Fibroblast of the conjunctiva (primary cell): Measurements from ENCODE around the gene ZBTB22.
A peak's percentile ranks its signal among the peaks of the same experiment; 100 is the strongest.
"Not testable (repeated sequence)": the region's sequence is repeated elsewhere in the genome, so short reads cannot be mapped to it uniquely, and the experiment has no call there.

Experiments
- DNase-seq: peaks from one replicate; pipeline ENCODE4 v3.0.0-alpha.2; 2010; ENCODE audit warnings: low read depth

Gene ZBTB22, protein sequence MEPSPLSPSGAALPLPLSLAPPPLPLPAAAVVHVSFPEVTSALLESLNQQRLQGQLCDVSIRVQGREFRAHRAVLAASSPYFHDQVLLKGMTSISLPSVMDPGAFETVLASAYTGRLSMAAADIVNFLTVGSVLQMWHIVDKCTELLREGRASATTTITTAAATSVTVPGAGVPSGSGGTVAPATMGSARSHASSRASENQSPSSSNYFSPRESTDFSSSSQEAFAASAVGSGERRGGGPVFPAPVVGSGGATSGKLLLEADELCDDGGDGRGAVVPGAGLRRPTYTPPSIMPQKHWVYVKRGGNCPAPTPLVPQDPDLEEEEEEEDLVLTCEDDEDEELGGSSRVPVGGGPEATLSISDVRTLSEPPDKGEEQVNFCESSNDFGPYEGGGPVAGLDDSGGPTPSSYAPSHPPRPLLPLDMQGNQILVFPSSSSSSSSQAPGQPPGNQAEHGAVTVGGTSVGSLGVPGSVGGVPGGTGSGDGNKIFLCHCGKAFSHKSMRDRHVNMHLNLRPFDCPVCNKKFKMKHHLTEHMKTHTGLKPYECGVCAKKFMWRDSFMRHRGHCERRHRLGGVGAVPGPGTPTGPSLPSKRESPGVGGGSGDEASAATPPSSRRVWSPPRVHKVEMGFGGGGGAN

DNA sequence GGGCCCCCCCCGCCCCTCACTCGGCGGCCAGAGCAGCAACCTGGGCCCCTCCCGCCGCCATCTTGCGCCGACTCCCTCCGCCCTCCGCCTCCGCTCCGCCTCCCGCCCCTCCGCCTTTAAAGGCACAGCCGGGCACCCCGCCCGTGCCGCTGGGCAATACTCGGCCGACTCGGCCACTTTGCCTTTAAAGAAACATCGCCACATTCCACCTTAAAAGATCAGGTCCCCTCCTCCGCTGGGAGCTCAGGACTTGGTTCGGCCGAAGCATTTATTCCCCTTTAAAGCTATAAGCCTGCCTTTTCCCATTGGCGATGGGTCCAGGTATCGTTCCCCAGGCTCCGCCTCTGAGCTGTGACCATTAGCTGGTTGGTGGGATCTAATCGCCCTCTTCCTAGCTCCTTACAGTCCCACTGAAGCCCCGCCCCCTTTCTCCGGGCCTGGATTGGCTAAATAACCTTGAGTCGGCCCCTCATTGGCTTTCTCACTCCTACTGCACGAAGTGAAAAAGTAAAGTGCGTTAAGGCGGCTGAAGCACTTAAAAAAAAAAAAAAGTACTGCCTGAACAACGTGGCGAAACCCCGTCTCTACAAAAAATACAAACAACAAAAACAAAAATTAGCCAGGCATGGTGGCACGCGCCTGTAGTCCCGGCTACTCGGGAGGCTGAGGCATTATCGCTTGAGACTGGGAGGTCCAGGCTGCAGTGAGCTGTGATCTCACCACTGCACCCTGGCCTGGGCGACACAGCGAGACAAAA, at the start of gene ZBTB22:
TSS of gene ZBTB22 (minus strand) at position 76 of the 757 bp plus-strand sequence. CDS start 828 bp downstream, outside the sequence.
- DNase-seq = peak; percentile 98

DNA sequence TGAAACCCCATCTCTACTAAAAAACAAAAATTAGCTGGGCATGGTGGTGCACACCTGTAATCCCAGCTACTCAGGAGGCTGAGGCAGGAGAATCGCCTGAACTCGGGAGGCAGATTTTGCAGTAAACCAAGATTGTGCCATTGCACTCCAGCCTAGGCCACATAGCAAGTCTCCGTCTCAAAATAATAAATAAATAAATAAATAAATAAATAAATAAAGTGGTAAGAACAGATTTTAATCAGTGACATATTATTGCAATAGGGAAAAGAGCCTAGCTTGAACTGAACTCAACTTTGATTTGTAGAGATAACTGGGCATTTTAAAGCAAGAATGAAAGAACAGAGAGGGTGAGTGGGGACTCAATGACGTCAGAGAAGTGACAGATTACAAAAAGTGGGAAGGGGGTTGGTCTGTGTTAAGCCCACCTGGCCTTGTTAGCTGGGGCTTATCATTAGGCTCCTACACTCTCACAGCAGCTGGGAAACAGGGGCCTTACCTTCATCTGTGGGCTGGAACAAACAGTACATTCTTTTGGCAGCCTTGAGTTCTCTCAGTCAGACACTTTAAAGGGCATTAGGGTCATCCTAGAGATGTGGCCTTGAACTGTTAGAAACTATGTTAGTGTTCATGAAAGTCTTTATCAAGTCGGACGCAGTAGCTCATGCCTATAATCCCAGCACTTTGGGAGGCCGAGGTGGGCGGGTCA, 49.6 kb upstream of the ZBTB22 start:
- DNase-seq = no peak

DNA sequence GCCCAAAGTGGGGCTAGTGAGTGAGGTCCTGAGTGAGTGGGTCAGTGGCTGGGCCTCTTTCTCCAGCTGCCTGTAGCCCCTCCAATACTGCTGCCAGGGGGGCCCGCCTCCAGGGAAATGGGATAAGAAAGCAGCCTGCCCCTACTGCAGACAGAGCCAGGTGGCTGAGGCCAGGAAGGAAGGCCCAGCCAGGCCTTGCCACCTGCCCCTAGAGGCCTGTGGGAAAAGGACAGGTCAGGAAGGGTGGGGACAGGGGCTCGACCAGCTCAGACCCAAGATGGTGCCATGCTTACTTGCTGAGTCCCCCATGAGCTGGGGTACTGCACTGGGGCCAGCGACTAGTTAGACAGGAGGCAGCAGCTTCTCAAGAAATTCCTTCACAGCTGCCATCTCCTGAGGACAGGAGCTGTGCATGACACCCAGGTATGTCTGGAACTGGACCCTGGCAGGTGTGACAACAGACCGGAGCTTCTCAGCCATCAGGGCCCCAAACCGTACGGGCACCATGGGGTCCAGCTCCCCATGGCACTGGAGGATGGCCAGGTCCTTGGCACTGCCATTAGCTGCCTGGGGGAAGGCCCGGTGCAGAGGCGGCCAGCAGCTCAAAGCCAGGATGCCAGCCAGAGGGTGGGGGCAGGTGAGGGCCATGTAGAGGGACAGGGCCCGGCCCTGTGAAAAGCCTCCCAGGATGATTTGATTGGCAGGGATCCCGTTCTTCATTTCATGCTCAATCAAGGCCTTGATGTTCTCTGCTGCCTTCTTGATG, 47.8 kb upstream of the ZBTB22 start:
- not testable (repeated sequence) for DNase-seq

DNA sequence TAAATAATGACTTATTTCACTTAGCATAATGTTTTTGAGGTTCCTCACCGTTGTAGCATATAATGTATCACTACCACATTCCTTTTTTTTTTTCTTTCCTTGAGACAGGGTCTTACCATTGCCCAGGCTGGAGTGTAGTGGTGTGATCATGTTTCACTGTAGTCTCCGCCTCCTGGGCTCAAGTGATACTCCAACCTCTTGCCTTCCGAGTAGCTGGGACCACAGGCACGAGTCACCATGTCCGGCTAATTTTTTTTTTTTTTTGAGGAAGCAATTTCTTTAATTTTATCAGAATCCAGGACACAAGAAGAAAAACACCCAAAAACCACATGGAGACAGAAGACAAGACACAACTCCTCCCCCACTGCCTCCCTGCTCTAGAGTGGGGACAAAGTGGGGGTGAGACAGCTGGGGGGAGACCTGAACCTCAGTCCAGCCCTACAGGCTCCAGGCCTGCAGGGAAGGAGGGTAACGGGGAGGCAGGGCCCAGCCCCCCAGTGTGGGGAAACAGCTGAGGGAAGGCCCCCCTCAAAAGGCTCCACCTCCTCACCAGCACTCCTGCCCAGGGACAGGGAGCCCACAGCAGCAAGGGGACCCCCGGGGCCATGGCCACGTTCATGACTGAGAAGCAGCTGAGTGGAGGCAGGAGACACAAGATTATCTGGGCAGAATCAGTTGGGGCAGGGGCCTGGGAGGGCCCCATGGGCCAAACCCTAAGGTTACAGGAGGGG, 47.1 kb upstream of the ZBTB22 start:
- DNase-seq = peak; percentile 23

DNA sequence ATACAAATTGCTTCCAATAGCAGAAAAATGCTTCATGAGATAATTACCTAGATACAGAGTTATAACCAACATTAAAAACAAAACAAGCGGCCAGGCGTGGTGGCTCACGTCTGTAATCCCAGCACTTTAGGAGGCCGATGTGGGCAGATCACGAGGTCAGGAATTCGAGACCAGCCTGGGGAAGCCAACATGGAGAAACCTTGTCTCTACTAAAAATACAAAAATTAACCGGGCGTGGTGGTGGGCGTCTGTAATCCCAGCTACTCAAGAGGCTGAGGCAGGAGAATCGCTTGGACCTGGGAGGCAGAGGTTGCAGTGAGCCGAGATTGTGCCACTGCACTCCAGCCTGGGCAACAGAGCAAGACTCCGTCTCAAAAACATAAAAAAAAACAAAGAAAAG, 45.9 kb upstream of the ZBTB22 start:
- not testable (repeated sequence) for DNase-seq

DNA sequence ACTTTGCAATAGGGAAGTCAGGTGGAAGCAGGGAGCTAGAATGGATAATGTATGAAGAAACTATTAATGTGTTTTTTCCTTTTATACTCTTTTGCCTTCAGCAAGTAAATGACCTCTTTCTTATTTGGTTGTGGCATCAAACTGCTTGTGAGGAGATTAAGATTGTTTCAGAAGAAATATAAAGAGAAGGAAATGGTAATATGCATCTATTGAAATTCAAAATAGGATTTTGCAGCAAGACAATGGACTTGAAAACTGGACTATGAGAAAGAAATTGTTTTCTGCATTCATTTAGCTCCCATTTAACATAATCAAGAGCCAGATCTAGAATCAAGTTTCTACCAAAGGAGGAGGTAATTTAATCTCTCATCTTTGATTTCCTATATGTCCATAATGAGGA, 41.8 kb upstream of the ZBTB22 start:
- DNase-seq = no peak

DNA sequence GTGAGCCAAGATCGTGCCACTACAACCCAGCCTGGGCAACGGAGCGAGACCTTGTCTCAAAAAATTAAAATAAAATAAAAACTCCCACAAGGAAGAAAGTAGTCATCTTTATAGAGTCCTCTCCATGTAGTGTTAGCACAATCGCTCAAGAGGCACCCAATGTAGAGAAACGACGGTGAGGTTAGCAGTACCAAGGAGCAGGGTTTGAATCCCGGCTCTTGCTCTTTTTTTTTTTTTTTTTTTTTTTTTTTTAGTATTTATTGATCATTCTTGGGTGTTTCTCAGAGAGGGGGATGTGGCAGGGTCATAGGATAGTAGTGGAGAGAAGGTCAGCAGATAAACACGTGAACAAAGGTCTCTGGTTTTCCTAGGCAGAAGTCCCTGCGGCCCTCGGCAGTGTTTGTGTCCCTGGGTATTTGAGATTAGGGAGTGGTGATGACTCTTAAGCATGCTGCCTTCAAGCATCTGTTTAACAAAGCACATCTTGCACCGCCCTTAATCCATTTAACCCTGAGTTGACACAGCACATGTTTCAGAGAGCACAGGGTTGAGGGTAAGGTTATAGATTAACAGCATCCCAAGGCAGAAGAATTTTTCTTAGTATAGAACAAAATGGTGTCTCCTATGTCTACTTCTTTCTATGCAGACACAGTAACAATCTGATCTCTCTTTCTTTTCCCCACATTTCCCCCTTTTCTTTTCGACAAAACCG, 39.8 kb upstream of the ZBTB22 start:
- not testable (repeated sequence) for DNase-seq

DNA sequence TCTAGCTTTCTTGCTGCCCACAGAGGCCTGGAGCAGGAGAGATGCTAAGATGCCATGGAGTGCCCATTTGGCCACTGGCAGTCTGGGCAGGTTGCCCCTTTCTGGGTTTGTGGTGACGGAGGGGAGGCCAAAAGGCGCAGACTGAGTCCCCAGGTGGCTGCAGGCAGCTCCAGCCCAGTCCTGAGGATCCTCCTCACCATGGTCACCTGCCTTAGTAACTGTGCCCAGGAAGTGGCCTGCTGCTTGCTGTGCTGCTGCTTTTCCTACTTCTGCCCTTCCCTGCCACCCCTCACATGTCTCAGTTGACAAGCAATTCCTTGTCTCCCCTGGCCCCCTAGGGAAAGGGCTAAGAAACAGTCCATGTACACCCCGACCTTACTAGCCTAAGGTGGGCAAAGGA, 38.8 kb upstream of the ZBTB22 start:
- DNase-seq = no peak

DNA sequence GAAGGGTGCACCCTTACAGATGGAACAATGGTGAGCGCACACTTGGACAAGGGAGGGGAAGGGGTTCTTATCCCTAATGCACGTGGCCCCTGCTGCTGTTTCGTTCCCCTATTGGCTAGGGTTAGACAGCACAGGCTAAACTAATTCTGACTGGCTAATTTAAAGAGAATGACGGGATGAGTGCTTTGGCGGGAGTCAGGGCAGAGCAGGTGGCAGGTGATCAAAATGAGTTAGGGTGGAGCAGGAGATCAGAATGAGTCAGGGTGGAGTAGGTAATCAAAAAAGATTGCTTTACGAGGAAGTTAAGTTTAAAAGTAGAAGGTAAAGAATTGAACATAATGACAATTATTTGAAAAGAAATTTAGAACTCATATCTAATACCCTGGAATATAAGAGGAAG, 38.3 kb upstream of the ZBTB22 start:
- DNase-seq = not testable (repeated sequence)

DNA sequence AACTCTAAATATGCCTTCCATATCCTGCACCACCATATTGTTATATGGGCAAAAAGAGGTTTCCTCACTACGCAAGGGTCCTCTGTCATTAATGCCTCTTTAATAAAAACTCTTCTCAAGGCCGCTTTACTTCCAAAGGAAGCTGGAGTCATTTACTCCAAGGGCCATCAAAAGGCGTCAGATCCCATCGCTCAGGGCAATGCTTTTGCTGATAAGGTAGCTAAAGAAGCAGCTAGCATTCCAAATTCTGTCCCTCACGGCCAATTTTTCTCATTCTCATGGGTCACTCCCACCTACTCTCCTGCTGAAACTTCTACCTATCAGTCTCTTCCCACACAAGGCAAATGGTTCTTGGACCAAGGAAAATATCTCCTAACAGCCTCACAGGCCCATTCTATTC, 30.3 kb upstream of the ZBTB22 start:
- DNase-seq = no peak

DNA sequence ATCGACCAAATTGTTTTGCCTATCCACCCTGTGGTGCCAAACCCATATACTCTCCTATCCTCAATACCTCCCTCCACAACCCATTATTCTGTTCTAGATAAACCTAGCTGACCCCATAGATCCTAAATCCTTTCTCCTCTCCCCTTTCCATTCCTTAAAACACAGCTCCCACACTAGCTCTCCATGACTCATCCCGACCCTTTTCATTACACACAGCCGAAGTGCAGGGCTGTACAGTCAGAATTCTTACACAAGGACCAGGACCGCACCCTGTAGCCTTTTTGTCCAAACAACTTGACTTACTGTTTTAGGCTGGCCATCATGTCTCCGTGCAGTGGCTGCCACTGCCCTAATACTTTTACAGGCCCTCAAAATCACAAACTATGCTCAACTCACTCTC, 29.4 kb upstream of the ZBTB22 start:
- DNase-seq = not testable (repeated sequence)

DNA sequence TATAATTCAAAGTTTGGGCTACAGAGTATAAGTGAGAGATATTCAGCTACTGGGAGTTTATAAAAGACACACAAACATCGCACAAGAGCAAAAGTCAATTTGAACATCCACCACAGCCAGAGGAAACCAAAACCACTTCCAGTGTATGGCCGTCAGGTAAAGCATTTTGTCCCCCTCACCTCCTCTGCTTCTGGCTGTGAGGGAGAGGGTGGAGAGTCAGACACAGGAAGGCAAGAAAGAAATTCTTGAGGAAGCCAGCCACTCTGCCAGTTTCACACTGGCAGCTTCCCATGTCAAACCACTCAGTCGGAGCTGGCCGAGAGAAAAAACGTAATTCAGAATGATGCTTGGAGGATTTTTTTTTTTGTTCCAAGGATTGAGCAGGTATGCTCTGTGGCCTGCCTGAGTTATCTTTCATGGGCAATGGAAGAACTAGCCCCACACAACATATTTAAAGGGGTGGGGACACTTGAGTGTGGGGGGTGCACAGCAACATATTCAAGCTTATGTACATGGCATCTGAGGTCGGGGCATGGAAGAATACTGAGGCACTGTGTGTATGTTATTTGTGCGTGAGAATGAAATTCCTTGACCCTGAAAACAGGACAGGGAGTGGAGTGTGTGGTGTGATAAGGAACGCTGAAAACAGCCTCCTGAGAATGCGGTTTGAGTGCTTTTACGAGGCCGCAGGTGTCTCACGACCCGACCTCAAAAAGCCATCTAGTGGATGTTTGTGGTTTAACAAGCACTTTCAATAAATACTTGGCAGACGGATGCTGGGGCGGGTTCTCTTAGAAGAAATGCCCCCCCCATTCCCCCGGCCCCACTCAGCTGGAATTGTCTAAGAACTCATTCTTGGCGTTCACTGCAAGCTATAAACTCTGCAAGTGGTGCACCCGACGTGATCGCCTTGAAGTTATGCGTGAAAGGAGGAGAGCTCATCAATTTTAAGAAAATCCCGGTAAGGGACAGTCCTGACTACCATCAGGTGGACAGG, 27.5 kb upstream of the ZBTB22 start:
- DNase-seq = peak; percentile 62

DNA sequence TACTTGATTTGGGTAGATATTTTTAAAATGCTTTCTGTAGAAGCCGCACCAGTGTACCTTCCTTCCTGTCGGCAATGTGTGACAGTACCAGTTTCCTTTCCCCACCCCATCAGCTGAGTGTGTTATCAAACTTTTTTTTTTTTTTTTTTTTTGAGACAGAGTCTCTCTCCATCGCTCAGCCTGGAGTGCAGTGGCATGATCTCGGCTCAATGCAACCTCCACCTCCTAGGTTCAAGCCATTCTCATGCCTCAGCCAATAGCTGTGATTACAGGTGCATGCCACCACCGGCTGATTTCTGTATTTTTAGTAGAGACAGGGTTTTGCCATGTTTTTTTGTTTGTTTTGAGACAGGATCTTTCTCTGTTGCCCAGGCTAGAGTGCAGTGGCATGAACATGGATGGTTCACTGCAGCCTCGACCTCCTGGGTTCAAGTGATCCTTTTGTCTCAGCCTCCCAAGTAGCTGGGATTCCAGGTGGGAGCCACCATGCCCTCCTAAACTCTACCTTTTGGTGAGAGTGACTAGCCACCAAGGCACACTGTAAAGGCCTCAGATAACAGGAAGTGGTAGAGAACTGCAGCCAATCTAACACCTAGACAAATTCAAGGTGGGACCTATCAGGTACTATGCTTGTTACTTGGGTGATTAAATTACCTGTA, 26.5 kb upstream of the ZBTB22 start:
- DNase-seq = no peak

DNA sequence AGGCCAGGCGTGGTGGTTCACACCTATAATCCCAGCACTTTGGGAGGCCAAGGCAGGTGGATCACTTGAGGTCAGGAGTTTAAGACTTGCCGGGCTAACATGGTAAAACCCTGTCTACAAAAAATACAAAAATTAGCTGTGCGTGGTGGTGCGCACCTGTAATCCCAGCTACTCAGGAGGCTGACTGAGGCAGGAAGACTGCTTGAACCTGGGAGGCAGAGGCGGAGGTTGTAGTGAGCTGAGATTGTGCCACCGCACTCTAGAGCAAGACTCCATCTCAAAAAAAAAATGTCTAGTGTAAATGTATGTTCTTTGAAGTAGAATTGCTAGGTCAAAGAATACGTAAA, 26.0 kb upstream of the ZBTB22 start:
- DNase-seq = not testable (repeated sequence)

DNA sequence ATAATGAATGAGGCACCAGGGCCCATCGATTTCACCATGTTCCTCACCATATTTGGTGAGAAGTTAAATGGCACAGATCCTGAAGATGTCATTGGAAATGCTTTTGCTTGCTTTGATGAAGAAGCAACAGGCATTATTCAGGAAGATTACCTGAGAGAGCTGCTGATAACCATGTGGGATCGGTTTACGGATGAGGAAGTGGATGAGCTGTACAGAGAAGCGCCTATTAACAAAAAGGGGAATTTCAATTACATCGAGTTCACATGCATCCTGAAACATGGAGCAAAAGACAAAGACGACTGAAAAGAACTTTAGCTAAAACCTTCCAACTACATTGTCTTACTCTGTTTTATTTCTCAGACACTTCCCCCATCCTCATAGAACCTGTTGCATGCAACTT, 21.6 kb upstream of the ZBTB22 start:
- no peak for DNase-seq

DNA sequence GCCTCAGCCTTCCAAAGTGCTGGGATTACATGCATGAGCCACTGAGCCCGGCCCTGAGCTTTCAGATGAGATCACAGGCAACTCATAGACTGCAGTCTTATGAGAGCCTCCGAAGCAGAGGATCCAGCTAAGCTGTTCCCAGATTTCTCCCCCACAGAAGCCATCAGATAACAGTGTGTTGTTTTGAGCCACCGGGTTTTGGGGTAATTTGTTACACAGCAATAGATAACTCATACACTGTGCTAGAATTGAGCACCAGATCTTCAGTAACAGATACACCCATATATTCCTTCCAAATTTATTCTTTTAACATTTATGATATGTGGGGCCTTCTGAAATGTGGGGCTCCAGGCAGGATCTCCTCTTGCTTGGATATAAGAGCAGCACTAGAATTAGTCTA, 19.0 kb upstream of the ZBTB22 start:
- no peak for DNase-seq

DNA sequence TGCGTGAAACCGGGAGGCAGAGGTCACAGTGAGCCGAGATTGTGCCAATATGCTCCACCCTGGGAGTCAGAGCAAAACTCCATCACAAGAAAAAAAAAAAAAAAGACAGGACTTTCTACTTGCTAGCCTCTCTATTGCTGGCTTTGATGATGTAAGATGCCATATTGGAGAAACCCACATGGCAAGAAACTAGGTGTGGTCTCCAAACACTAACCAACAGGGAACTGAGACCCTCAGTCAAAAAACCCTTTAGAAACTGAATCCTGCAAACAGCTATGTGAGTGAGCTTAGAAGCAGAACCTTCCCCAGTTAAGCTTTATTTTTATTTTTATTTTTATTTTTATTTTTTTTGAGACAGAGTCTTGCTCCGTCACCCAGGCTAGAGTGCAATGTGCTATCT, 18.4 kb upstream of the ZBTB22 start:
- no peak for DNase-seq

DNA sequence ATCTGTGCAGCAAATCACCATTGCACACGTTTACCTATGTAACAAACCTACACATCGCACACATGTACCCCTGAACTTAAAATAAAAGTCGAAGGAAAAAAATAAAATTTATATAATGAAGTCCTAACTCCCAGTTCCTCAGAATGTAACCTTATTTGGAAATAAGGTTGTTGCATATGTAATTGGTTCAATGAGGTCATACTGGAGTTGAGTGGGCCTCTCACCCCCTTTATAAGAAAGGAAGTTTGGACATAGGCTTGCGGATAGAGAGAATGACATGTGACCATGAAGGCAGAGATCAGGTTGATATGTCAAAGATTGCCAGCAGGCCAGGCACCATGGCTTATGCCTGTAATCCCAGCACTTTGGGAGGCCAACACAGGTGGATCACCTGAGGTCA, 16.1 kb upstream of the ZBTB22 start:
- no peak for DNase-seq
